Right lobe of liver (tissue), 6 donors: ENCODE data around the gene DAW1. TPM values are rescaled to one million over a fixed set of nuclear protein-coding genes. Genes with fewer than 3 reads are reported as not detected.

ENCODE experiments used
- ATAC-seq, 4 donors: fragments of 200-7000 bp; cut with Tn5 transposase; one replicate each; pipeline ENCODE4 v1.9.1; 2020; ENCODE audit warnings: mild to moderate bottlenecking in 4 of 4, moderate library complexity in 4 of 4
- DNase-seq, 3 donors: peaks; one replicate each; pipeline ENCODE4 v3.0.0-alpha.2; 2020
- H3K27ac ChIP-seq, 3 donors: fragments of 200-600 bp; one replicate each; pipeline ENCODE4 v1.8.0; 2022
- H3K27me3 ChIP-seq, 2 donors: fragments of 200-600 bp; one replicate each; pipeline ENCODE4 v1.8.0; 2022
- H3K36me3 ChIP-seq, 4 donors: fragments of 200-600 bp; sonication (generic) in 1 of 4; one replicate each; pipeline versions ENCODE4 v1.5.1 to v1.8.0; 2017 to 2022; ENCODE audit warnings: control low read depth in 1 of 4
- H3K4me1 ChIP-seq, 4 donors: fragments of 200-600 bp; sonication (generic) in 1 of 4; one replicate each; pipeline versions ENCODE4 v1.5.1 to v1.8.0; 2017 to 2022; ENCODE audit warnings: control low read depth in 1 of 4
- H3K4me3 ChIP-seq, 3 donors: fragments of 200-600 bp; one replicate each; pipeline ENCODE4 v1.8.0; 2022
- H3K9me3 ChIP-seq, 4 donors: fragments of 200-600 bp; sonication (generic) in 1 of 4; one replicate each; pipeline versions ENCODE4 v1.5.1 to v1.8.0; 2017 to 2022; ENCODE audit warnings: control low read depth in 1 of 4
- POLR2A ChIP-seq: fragments of 450-650 bp; IDR thresholded peaks from one replicate; pipeline ENCODE4 v1.6.1; 2017; ENCODE audit warnings: antibody characterized with exemption, mild to moderate bottlenecking
- WGBS: methylation state at CpG from one replicate; pipeline ENCODE4 v1.1.6; 2018; ENCODE audit warnings: low coverage, low lambda C conversion rate; ENCODE audit not compliant: insufficient coverage; ENCODE audit errors: missing lambda C conversion rate; 5-methylcytosine and 5-hydroxymethylcytosine counted together
- intact Hi-C, 2 donors: fragments of 100-400 bp; cut with DNase I; formaldehyde crosslinking; loops; one replicate each; pipeline versions ENCODE4 v1.11.2 to v1.14.1; 2022
- total RNA-seq, 6 experiments: library from RNA; depleted of rRNA in 2 of 6; stranded (reverse); fragments of >200 nt in 2 of 6; fragmentation: NEBNext Ultra II Directional in 3 of 6; extraction: Animal tissue kit (Norgen Biotek cat#: 25700) in 3 of 6; gene quantifications; one replicate each; pipeline versions ENCODE4 v1.1.0 to v1.2.4, GENCODE V29; 2016 to 2023
- TF ChIP-seq, protein P1 (sequence below), 4 donors: fragments of 200-600 bp in 3 of 4; fragments of 450-650 bp in 1 of 4; IDR thresholded peaks; one replicate each; pipeline versions ENCODE4 v1.5.1 to v1.8.0; 2016 to 2022; ENCODE audit warnings: antibody characterized with exemption in 4 of 4, mild to moderate bottlenecking in 2 of 4
- donor health status: DM: no; HTN: yes; CAD: no.
- donor health status: DM: no; HTN: no; CAD: no.
- donor health status: DM: no; HTN: no; CAD: no.
- donor health status: DM: no; HTN: yes; CAD: no.
- donor health status: DM: no; HTN: yes; CAD: no.

DAW1 gene
- total RNA-seq, 6 experiments from 2014 or later = not detected

DNA sequence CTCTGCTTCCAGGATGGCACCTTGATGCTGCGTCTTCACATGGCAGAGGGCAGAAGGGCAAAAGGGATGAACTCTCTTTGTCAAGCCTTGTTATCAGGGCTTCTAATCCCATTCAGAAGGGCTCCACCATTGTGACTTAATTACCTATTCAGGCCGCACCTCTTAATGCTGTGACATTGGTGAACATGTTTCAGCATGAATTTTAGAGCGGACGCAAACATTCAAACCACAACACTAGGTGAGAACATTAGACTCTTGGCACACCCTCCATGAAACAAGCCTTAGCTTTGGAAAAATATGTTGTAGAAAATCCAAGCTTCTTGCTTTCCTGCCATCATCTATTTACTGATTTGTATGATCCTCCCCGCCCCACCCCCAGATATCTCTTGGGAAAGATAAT lies 17.9 kb downstream of the DAW1 start:
- H3K4me1 ChIP-seq = no peaks in the 10 kb centered on the region
- TF ChIP-seq POLR2A = no peak
- TF ChIP-seq, protein P1, sequence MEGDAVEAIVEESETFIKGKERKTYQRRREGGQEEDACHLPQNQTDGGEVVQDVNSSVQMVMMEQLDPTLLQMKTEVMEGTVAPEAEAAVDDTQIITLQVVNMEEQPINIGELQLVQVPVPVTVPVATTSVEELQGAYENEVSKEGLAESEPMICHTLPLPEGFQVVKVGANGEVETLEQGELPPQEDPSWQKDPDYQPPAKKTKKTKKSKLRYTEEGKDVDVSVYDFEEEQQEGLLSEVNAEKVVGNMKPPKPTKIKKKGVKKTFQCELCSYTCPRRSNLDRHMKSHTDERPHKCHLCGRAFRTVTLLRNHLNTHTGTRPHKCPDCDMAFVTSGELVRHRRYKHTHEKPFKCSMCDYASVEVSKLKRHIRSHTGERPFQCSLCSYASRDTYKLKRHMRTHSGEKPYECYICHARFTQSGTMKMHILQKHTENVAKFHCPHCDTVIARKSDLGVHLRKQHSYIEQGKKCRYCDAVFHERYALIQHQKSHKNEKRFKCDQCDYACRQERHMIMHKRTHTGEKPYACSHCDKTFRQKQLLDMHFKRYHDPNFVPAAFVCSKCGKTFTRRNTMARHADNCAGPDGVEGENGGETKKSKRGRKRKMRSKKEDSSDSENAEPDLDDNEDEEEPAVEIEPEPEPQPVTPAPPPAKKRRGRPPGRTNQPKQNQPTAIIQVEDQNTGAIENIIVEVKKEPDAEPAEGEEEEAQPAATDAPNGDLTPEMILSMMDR (IDR thresholded peaks at IDR 0.05) = no peak
- H3K36me3 ChIP-seq = no peaks in the 10 kb centered on the region
- no peak overlapping the region for H3K27ac ChIP-seq
- no peaks in the 10 kb centered on the region for H3K27me3 ChIP-seq
- intact Hi-C loops = no loop called here
- H3K4me3 ChIP-seq = no peak overlapping the region
- H3K9me3 ChIP-seq = no peaks in the 10 kb centered on the region
- 78% methylated on average over 5 of the region's 5 CpGs for WGBS
- ATAC-seq = no peak
- DNase-seq = no peak

DNA sequence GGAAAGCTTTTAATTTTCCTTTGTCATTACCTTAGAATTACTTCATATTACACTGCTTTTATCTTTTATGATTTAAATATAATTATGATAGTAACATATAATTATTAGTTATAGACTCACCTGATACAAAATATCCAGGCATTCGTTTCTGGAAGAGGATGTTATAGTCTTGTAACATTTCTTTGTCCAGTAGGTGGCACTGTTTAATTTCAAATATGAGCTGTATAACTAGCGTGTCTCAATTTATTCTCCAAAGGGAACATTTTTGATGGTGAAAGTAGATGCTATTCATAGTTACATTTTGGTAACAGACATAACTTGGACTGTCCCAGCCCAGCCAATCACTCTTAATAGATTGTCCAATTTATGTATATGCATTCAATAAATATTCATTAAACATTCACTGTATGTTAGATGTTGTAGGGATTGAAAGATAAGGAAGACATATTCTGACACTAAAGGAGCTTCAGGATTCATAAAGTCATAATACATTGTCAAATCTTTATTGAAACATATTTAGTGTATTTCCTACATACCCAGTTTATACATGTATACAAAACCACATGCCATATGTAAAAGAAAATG lies 19.2 kb downstream of the DAW1 start:
- Histone ChIP-seq H3K27me3 (no peaks in the 10 kb centered on the region), H3K4me1 (no peaks in the 10 kb centered on the region), H3K9me3 (no peaks in the 10 kb centered on the region), H3K36me3 (no peaks in the 10 kb centered on the region), H3K4me3 (no peak overlapping the region), H3K27ac (no peak overlapping the region)
- WGBS = 0% methylated on average over 2 of the region's 2 CpGs
- intact Hi-C loops = no loop called here
- ATAC-seq (peak; percentile 70 to 79 (median 75)), DNase-seq (no peak)
- TF ChIP-seq, protein P1 (IDR thresholded peaks at IDR 0.05) = peak; percentile 46 to 72 (median 70)
- TF ChIP-seq POLR2A = no peak

DNA sequence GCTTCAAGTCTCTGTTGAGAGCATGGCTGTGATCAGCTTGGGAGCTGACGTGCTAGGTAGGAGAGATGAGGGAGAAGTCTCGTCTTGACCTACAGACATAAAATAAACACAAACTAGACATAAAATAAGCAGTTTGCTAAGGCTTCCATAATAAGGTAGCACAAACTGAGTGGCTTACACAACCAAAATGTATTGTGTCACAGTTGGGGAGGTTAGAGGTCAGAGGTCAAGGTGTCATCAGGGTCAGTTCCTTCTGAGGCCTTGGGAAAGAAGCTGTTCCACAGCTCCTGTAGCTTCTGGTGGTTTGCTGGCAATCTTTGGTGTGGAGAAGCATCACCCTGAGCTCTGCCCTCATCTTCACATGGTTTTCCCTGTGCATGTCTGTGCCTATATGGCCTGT lies 20.2 kb downstream of the DAW1 start:
- no peak overlapping the region for H3K4me3 ChIP-seq
- TF ChIP-seq POLR2A = no peak
- TF ChIP-seq, protein P1 (IDR thresholded peaks at IDR 0.05) = no peak
- no peaks in the 10 kb centered on the region for H3K36me3 ChIP-seq
- H3K9me3 ChIP-seq = no peaks in the 10 kb centered on the region
- ATAC-seq (no peak), DNase-seq (no peak)
- no peak overlapping the region for H3K27ac ChIP-seq
- intact Hi-C loops = no loop called here
- H3K4me1 ChIP-seq = no peaks in the 10 kb centered on the region
- 63% methylated on average over 2 of the region's 2 CpGs for WGBS
- H3K27me3 ChIP-seq = no peaks in the 10 kb centered on the region

DNA sequence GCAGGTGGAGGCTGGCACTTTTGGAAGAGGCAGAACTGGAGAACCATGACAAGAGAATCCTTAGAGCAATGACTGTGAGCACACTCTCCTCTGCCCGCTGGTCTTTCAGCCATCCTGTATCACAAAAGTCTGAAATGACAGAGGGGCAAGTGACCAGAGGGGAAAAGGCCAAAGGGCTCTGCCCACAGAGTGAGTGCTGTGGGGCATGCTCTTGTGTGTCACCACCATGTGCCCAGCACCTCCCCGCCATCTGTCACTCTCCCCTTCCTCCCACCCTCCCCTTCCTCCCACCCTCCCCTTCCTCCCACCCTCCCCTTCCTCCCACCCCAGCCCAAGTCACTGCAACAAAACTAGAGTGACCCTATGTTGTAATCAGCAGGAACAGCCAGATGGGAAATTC lies 31.9 kb downstream of the DAW1 start:
- H3K9me3 ChIP-seq = no peaks in the 10 kb centered on the region
- no peak overlapping the region for H3K27ac ChIP-seq
- no peaks in the 10 kb centered on the region for H3K4me1 ChIP-seq
- TF ChIP-seq POLR2A = no peak
- TF ChIP-seq, protein P1 (IDR thresholded peaks at IDR 0.05) = no peak
- no peak overlapping the region for H3K4me3 ChIP-seq
- ATAC-seq (peak in 3 of 4 donors; percentile 15 to 56 (median 19)), DNase-seq (no peak)
- no peaks in the 10 kb centered on the region for H3K27me3 ChIP-seq
- intact Hi-C loops = no loop called here
- WGBS = no CpG with 5 or more reads among the region's 2 CpGs
- no peaks in the 10 kb centered on the region for H3K36me3 ChIP-seq

DNA sequence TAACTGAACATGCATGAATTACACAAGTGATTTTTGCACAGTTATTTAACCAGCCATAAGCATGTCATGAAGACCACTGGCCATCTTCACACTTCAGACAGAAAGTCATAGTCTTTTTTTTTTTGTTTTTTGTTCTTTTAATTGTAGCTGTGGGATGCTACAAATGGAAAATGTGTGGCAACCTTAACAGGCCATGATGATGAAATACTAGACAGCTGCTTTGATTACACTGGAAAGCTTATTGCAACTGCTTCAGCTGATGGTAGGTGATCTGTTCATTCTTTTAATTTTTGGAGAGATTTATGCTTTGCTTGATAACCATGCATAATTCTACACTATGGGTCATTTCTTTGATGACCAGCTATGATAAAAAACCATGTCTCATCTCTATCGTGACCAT lies 35.6 kb downstream of the DAW1 start:
- Histone ChIP-seq H3K27ac (no peak overlapping the region), H3K4me3 (no peak overlapping the region), H3K36me3 (no peaks in the 10 kb centered on the region), H3K4me1 (no peaks in the 10 kb centered on the region), H3K9me3 (no peaks in the 10 kb centered on the region), H3K27me3 (no peaks in the 10 kb centered on the region)
- intact Hi-C loops = no loop called here
- ATAC-seq (no peak), DNase-seq (no peak)
- TF ChIP-seq POLR2A = no peak
- TF ChIP-seq, protein P1 (IDR thresholded peaks at IDR 0.05) = no peak
- 65% methylated on average over 1 of the region's 1 CpG for WGBS
